Brain microvascular endothelial cell (primary cell): Measurements from ENCODE around the gene LRRFIP1.

Experiments
- DNase-seq: peaks from one replicate; pipeline ENCODE4 v3.0.0-alpha.2; 2020
- H3K27ac ChIP-seq: fragments of 250-450 bp; sonication (Bioruptor Pico); 2 replicates; pipeline ENCODE4 v1.5.1; 2020; ENCODE audit warnings: mild to moderate bottlenecking, moderate library complexity
- H3K27me3 ChIP-seq: fragments of 250-450 bp; sonication (Bioruptor Pico); replicated peaks from 2 replicates; pipeline ENCODE4 v1.5.1; 2020; ENCODE audit warnings: mild to moderate bottlenecking
- H3K36me3 ChIP-seq: fragments of 250-450 bp; sonication (Bioruptor Pico); replicated peaks from 2 replicates; pipeline ENCODE4 v1.5.1; 2020; ENCODE audit warnings: mild to moderate bottlenecking
- H3K4me3 ChIP-seq: 2 replicates; pipeline ENCODE4 v1.5.1; 2011; ENCODE audit warnings: low read depth, mild to moderate bottlenecking, control low read depth, low read length, moderate library complexity
- CTCF ChIP-seq: IDR thresholded peaks from 2 replicates; pipeline ENCODE4 v1.5.1; 2011; ENCODE audit warnings: low read depth, mild to moderate bottlenecking, moderate library complexity, low read length, control low read depth, inconsistent platforms; ENCODE audit errors: missing control alignments
- in situ Hi-C: cut with HindIII; loops from 2 replicates; pipeline ENCODE4 v1.10.0; 2017; ENCODE audit warnings: low sequenced_read_pairs, low pct_ligation_motif_present

LRRFIP1 gene

DNA sequence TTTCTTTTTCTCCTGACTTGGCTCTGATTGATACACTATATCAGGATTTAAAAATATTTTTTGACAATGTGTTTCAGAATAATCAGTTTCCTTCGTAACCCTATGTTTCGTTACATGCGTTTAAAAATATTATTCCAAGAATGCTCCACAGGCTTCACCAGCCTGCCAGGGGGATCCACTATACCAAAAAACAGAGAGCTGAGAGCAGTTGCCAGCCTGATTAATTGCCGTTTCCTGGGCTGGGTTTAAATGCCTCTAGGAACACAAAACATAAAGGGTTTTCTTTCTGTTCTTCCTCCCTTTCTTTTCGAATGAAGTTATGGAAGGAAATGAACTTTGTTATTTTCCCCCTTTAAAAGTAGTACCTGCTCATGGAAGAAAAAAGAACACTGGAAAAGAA lies 47.9 kb downstream of the LRRFIP1 start:
- no peak overlapping the region for H3K4me3 ChIP-seq
- TF ChIP-seq CTCF: no peak
- in situ Hi-C loops: no loop called here
- no peak for DNase-seq
- no peaks in the 10 kb centered on the region for H3K27me3 ChIP-seq
- H3K27ac ChIP-seq: peak overlapping the region; percentile 81
- H3K36me3 ChIP-seq: no peaks in the 10 kb centered on the region

GRCh38 chr2:237680702-237681478 lies 53.5 kb downstream of the LRRFIP1 start:
- H3K27ac ChIP-seq: no peak overlapping the region
- in situ Hi-C loops: no loop called here
- H3K27me3 ChIP-seq: no peaks in the 10 kb centered on the region
- DNase-seq: no peak
- no peak for TF ChIP-seq CTCF
- no peaks in the 10 kb centered on the region for H3K36me3 ChIP-seq
- H3K4me3 ChIP-seq: no peak overlapping the region

DNA sequence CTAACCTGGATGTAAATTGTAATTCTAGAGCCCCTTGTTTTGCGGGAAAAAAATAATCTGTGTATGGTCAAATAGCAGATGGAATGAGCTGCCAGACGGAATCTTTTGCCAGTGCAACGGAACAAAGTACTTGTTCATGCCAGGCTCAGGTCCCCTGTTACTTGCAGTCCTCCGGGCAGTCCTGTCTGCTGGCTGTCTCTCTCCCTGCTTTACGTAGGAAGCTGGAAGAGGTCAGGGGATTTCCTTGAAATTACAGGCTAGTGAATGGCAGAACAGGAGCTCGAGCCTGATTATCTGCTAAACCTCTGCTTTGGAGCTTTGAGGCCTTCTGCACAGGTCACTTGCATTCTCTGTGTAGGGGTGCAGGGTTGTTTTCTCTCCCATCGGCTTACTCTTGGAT lies 54.8 kb downstream of the LRRFIP1 start:
- DNase-seq: no peak
- in situ Hi-C loops: no loop called here
- H3K27me3 ChIP-seq: no peaks in the 10 kb centered on the region

GRCh38 chr2:237682856-237683670 lies 55.7 kb downstream of the LRRFIP1 start:
- no peak overlapping the region for H3K27ac ChIP-seq
- no peaks in the 10 kb centered on the region for H3K27me3 ChIP-seq
- in situ Hi-C loops: no loop called here
- no peak overlapping the region for H3K4me3 ChIP-seq
- no peak for DNase-seq
- H3K36me3 ChIP-seq: no peaks in the 10 kb centered on the region
- TF ChIP-seq CTCF: no peak

More for the DNA sequence above, 54.8 kb downstream of the LRRFIP1 start:
- no peak overlapping the region for H3K27ac ChIP-seq
- TF ChIP-seq CTCF: no peak
- no peaks in the 10 kb centered on the region for H3K36me3 ChIP-seq
- no peak overlapping the region for H3K4me3 ChIP-seq

DNA sequence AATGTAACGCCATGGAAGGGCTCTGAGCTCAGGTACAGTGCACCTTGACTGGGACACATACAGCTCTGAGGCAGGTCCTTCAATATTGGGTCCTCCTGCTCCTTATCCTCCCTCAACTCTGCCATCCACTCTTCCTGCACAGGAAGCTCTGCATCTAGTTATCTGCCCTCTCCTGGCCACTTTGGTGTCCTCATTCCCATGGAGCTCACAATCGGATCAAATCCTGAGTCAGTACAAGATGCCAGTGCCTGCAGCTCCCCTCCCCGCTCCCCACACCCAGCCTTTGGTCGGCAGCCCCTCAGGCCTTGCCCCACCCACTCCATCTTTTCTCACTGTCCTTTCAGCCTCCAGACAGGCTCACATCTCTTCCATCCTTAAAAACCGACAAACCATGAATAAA lies 58.0 kb downstream of the LRRFIP1 start:
- no peak overlapping the region for H3K27ac ChIP-seq
- DNase-seq: no peak
- no peaks in the 10 kb centered on the region for H3K36me3 ChIP-seq
- no peak overlapping the region for H3K4me3 ChIP-seq
- peak; percentile 72 for TF ChIP-seq CTCF
- no peaks in the 10 kb centered on the region for H3K27me3 ChIP-seq
- in situ Hi-C loops: no loop called here
